Measurements from ENCODE around the gene ABAT. TPM values are rescaled to one million over a fixed set of nuclear protein-coding genes. Genes with fewer than 3 reads are reported as not detected.

The ABAT gene
- total RNA-seq, 1 donor from 2014 or later: 24.2 TPM

- no peaks in the 10 kb centered on the region for H3K4me1 Mint-ChIP-seq (ENCODE audit: low read depth)
- H3K27me3 Mint-ChIP-seq (ENCODE audit: low read depth): no peaks in the 10 kb centered on the region
- intact Hi-C loops (cut with micrococcal nuclease): no loop called here
- H3K27ac Mint-ChIP-seq: no peak overlapping the region
- no peaks in the 10 kb centered on the region for H3K9me3 Mint-ChIP-seq
- H3K36me3 Mint-ChIP-seq (ENCODE audit: low read depth): no peaks in the 10 kb centered on the region
- no peak for DNase-seq (ENCODE audit: low spot score)
- H3K4me3 Mint-ChIP-seq (ENCODE audit: low read depth): no peak overlapping the region
These were observed 85.6 kb downstream of the ABAT start for GRCh38 chr16:8760021-8760420.

- DNase-seq (ENCODE audit: low spot score): no peak
These were observed 86.7 kb downstream of the ABAT start for GRCh38 chr16:8761078-8761477.

GRCh38 chr16:8762254-8762653 is 87.8 kb downstream of the ABAT start:
- Mint-ChIP-seq H3K9me3 (no peaks in the 10 kb centered on the region), H3K27me3 (ENCODE audit: low read depth) (no peaks in the 10 kb centered on the region), H3K4me3 (ENCODE audit: low read depth) (no peak overlapping the region), H3K36me3 (ENCODE audit: low read depth) (no peaks in the 10 kb centered on the region), H3K4me1 (ENCODE audit: low read depth) (no peaks in the 10 kb centered on the region), H3K27ac (no peak overlapping the region)
- intact Hi-C loops (cut with micrococcal nuclease): no loop called here
- DNase-seq (ENCODE audit: low spot score): no peak

More at GRCh38 chr16:8761078-8761477, 86.7 kb downstream of the ABAT start:
- H3K27me3 Mint-ChIP-seq (ENCODE audit: low read depth): no peaks in the 10 kb centered on the region
- no peak overlapping the region for H3K4me3 Mint-ChIP-seq (ENCODE audit: low read depth)
- no peaks in the 10 kb centered on the region for H3K9me3 Mint-ChIP-seq
- H3K4me1 Mint-ChIP-seq (ENCODE audit: low read depth): no peaks in the 10 kb centered on the region
- H3K27ac Mint-ChIP-seq: no peak overlapping the region
- no peaks in the 10 kb centered on the region for H3K36me3 Mint-ChIP-seq (ENCODE audit: low read depth)
- intact Hi-C loops (cut with micrococcal nuclease): no loop called here

GRCh38 chr16:8763083-8763482 is 88.7 kb downstream of the ABAT start:
- Mint-ChIP-seq H3K4me3 (ENCODE audit: low read depth) (no peak overlapping the region), H3K27ac (no peak overlapping the region), H3K27me3 (ENCODE audit: low read depth) (no peaks in the 10 kb centered on the region), H3K9me3 (no peaks in the 10 kb centered on the region), H3K4me1 (ENCODE audit: low read depth) (no peaks in the 10 kb centered on the region), H3K36me3 (ENCODE audit: low read depth) (peaks cover 2% of the 10 kb centered on the region)
- intact Hi-C loops (cut with micrococcal nuclease): no loop called here
- no peak for DNase-seq (ENCODE audit: low spot score)

GRCh38 chr16:8763899-8764298 is 89.5 kb downstream of the ABAT start:
- Mint-ChIP-seq H3K27me3 (ENCODE audit: low read depth) (no peaks in the 10 kb centered on the region), H3K9me3 (no peaks in the 10 kb centered on the region), H3K4me1 (ENCODE audit: low read depth) (no peaks in the 10 kb centered on the region), H3K4me3 (ENCODE audit: low read depth) (no peak overlapping the region), H3K27ac (no peak overlapping the region), H3K36me3 (ENCODE audit: low read depth) (peaks cover 9% of the 10 kb centered on the region)
- intact Hi-C loops (cut with micrococcal nuclease): no loop called here
- no peak for DNase-seq (ENCODE audit: low spot score)

- Mint-ChIP-seq H3K4me1 (ENCODE audit: low read depth) (no peaks in the 10 kb centered on the region), H3K36me3 (ENCODE audit: low read depth) (peaks cover 9% of the 10 kb centered on the region), H3K27me3 (ENCODE audit: low read depth) (no peaks in the 10 kb centered on the region), H3K27ac (no peak overlapping the region), H3K9me3 (no peaks in the 10 kb centered on the region), H3K4me3 (ENCODE audit: low read depth) (no peak overlapping the region)
- intact Hi-C loops (cut with micrococcal nuclease): no loop called here
- DNase-seq (ENCODE audit: low spot score): no peak
These were observed 90.3 kb downstream of the ABAT start for GRCh38 chr16:8764525-8765250.

- peaks cover 9% of the 10 kb centered on the region for H3K36me3 Mint-ChIP-seq (ENCODE audit: low read depth)
- H3K4me1 Mint-ChIP-seq (ENCODE audit: low read depth): no peaks in the 10 kb centered on the region
- no peak overlapping the region for H3K4me3 Mint-ChIP-seq (ENCODE audit: low read depth)
- H3K27me3 Mint-ChIP-seq (ENCODE audit: low read depth): no peaks in the 10 kb centered on the region
- intact Hi-C loops (cut with micrococcal nuclease): no loop called here
- DNase-seq (ENCODE audit: low spot score): no peak
- H3K9me3 Mint-ChIP-seq: no peaks in the 10 kb centered on the region
- H3K27ac Mint-ChIP-seq: no peak overlapping the region
These were observed 92.8 kb downstream of the ABAT start for GRCh38 chr16:8767176-8767575.

- peaks cover 16% of the 10 kb centered on the region for H3K36me3 Mint-ChIP-seq (ENCODE audit: low read depth)
- intact Hi-C loops (cut with micrococcal nuclease): no loop called here
- H3K27me3 Mint-ChIP-seq (ENCODE audit: low read depth): no peaks in the 10 kb centered on the region
- no peak overlapping the region for H3K4me3 Mint-ChIP-seq (ENCODE audit: low read depth)
- H3K4me1 Mint-ChIP-seq (ENCODE audit: low read depth): no peaks in the 10 kb centered on the region
- no peaks in the 10 kb centered on the region for H3K9me3 Mint-ChIP-seq
- H3K27ac Mint-ChIP-seq: no peak overlapping the region
- no peak for DNase-seq (ENCODE audit: low spot score)
These were observed 93.9 kb downstream of the ABAT start for GRCh38 chr16:8768283-8768682.

GRCh38 chr16:8768692-8769091 is 94.3 kb downstream of the ABAT start:
- no peaks in the 10 kb centered on the region for H3K4me1 Mint-ChIP-seq (ENCODE audit: low read depth)
- H3K27me3 Mint-ChIP-seq (ENCODE audit: low read depth): no peaks in the 10 kb centered on the region
- no peak overlapping the region for H3K27ac Mint-ChIP-seq
- H3K9me3 Mint-ChIP-seq: no peaks in the 10 kb centered on the region
- peaks cover 19% of the 10 kb centered on the region for H3K36me3 Mint-ChIP-seq (ENCODE audit: low read depth)
- intact Hi-C loops (cut with micrococcal nuclease): no loop called here
- DNase-seq (ENCODE audit: low spot score): no peak
- no peak overlapping the region for H3K4me3 Mint-ChIP-seq (ENCODE audit: low read depth)

GRCh38 chr16:8773537-8773936 is 99.1 kb downstream of the ABAT start:
- intact Hi-C loops (cut with micrococcal nuclease): no loop called here
- no peaks in the 10 kb centered on the region for H3K9me3 Mint-ChIP-seq
- H3K4me3 Mint-ChIP-seq (ENCODE audit: low read depth): no peak overlapping the region
- H3K27me3 Mint-ChIP-seq (ENCODE audit: low read depth): no peaks in the 10 kb centered on the region
- no peaks in the 10 kb centered on the region for H3K4me1 Mint-ChIP-seq (ENCODE audit: low read depth)
- no peak overlapping the region for H3K27ac Mint-ChIP-seq
- no peak for DNase-seq (ENCODE audit: low spot score)
- H3K36me3 Mint-ChIP-seq (ENCODE audit: low read depth): peaks cover 27% of the 10 kb centered on the region

- DNase-seq (ENCODE audit: low spot score): no peak
- no peak overlapping the region for H3K4me3 Mint-ChIP-seq (ENCODE audit: low read depth)
- no peak overlapping the region for H3K27ac Mint-ChIP-seq
- no peaks in the 10 kb centered on the region for H3K27me3 Mint-ChIP-seq (ENCODE audit: low read depth)
- intact Hi-C loops (cut with micrococcal nuclease): no loop called here
- H3K36me3 Mint-ChIP-seq (ENCODE audit: low read depth): peaks cover 24% of the 10 kb centered on the region
- H3K9me3 Mint-ChIP-seq: no peaks in the 10 kb centered on the region
- no peaks in the 10 kb centered on the region for H3K4me1 Mint-ChIP-seq (ENCODE audit: low read depth)
These were observed 99.8 kb downstream of the ABAT start for GRCh38 chr16:8774208-8774607.

GRCh38 chr16:8775359-8775758 is 100.9 kb downstream of the ABAT start:
- Mint-ChIP-seq H3K36me3 (ENCODE audit: low read depth) (peaks cover 24% of the 10 kb centered on the region), H3K27me3 (ENCODE audit: low read depth) (no peaks in the 10 kb centered on the region), H3K4me1 (ENCODE audit: low read depth) (no peaks in the 10 kb centered on the region), H3K4me3 (ENCODE audit: low read depth) (no peak overlapping the region), H3K9me3 (no peaks in the 10 kb centered on the region), H3K27ac (no peak overlapping the region)
- intact Hi-C loops (cut with micrococcal nuclease): no loop called here
- no peak for DNase-seq (ENCODE audit: low spot score)

GRCh38 chr16:8776129-8776584 is 101.7 kb downstream of the ABAT start:
- DNase-seq (ENCODE audit: low spot score): no peak
- H3K27me3 Mint-ChIP-seq (ENCODE audit: low read depth): no peaks in the 10 kb centered on the region
- no peak overlapping the region for H3K27ac Mint-ChIP-seq
- H3K4me3 Mint-ChIP-seq (ENCODE audit: low read depth): no peak overlapping the region
- no peaks in the 10 kb centered on the region for H3K9me3 Mint-ChIP-seq
- H3K4me1 Mint-ChIP-seq (ENCODE audit: low read depth): no peaks in the 10 kb centered on the region
- H3K36me3 Mint-ChIP-seq (ENCODE audit: low read depth): peaks cover 24% of the 10 kb centered on the region
- intact Hi-C loops (cut with micrococcal nuclease): no loop called here

- Mint-ChIP-seq H3K4me3 (ENCODE audit: low read depth) (no peak overlapping the region), H3K27ac (no peak overlapping the region), H3K9me3 (no peaks in the 10 kb centered on the region), H3K4me1 (ENCODE audit: low read depth) (no peaks in the 10 kb centered on the region), H3K36me3 (ENCODE audit: low read depth) (peaks cover 24% of the 10 kb centered on the region), H3K27me3 (ENCODE audit: low read depth) (no peaks in the 10 kb centered on the region)
- no peak for DNase-seq (ENCODE audit: low spot score)
- intact Hi-C loops (cut with micrococcal nuclease): no loop called here
These were observed 102.8 kb downstream of the ABAT start for GRCh38 chr16:8777217-8777616.

Data from activated T-helper 2 cell treated with anti-CD3 and anti-CD28 coated beads, Interferon-gamma antibody, Interleukin-2, Interleukin-4, amounts not matched to agents 10 μg/mL and 5 μg/mL and 100 μg/mL, durations not matched to agents 14 hours and 24 hours and 36 hours (primary cell).